Naive B cell (primary cell): ENCODE data around the gene MTHFSD. TPM values are rescaled to one million over a fixed set of nuclear protein-coding genes. Genes with fewer than 3 reads are reported as not detected.
A peak's percentile ranks its signal among the peaks of the same experiment; 100 is the strongest.

Source experiments
- ATAC-seq, 2 donors: fragments of 150-1000 bp; cut with Tn5 transposase; 2 replicates each; pipeline ENCODE4 v1.10.0; 2021; ENCODE audit warnings: low read depth in 2 of 2, mild to moderate bottlenecking in 2 of 2, moderate library complexity in 2 of 2
- DNase-seq: peaks from one replicate; pipeline ENCODE4 v3.0.0; 2022
- H3K27ac Mint-ChIP-seq, 6 donors: one replicate each; pipeline ENCODE4 v1.8.0; 2020 to 2022; ENCODE audit warnings: mild to moderate bottlenecking in 6 of 6, mixed read lengths in 6 of 6, moderate library complexity in 5 of 6, inconsistent platforms in 2 of 6
- H3K27me3 Mint-ChIP-seq, 3 donors: one replicate each; pipeline ENCODE4 v1.8.0; 2021 to 2022; ENCODE audit warnings: mixed read lengths in 3 of 3, mild to moderate bottlenecking in 1 of 3
- H3K36me3 Mint-ChIP-seq, 2 donors: one replicate each; pipeline ENCODE4 v1.8.0; 2020 to 2022; ENCODE audit warnings: mixed read lengths in 2 of 2, inconsistent platforms in 1 of 2, mild to moderate bottlenecking in 1 of 2
- H3K4me1 Mint-ChIP-seq, 3 donors: one replicate each; pipeline ENCODE4 v1.8.0; 2020 to 2022; ENCODE audit warnings: mixed read lengths in 3 of 3, inconsistent platforms in 1 of 3, mild to moderate bottlenecking in 1 of 3, moderate library complexity in 1 of 3
- H3K4me3 Mint-ChIP-seq, 8 donors: one replicate each; pipeline ENCODE4 v1.8.0; 2020 to 2022; ENCODE audit warnings: mild to moderate bottlenecking in 8 of 8, mixed read lengths in 8 of 8, moderate library complexity in 8 of 8, inconsistent platforms in 2 of 8
- H3K9me3 Mint-ChIP-seq, 7 donors: one replicate each; pipeline ENCODE4 v1.8.0; 2020 to 2022; ENCODE audit warnings: mixed read lengths in 7 of 7, mild to moderate bottlenecking in 5 of 7, inconsistent platforms in 2 of 7, moderate library complexity in 1 of 7
- polyA plus RNA-seq, 6 donors: library from polyadenylated mRNA; unstranded; fragments of 300-500 nt; fragmentation: Illumina TruSeq; gene quantifications; one replicate each; pipeline ENCODE4 v1.2.3, GENCODE V29; 2021; ENCODE audit warnings: low read depth in 6 of 6

MTHFSD gene
- polyA plus RNA-seq, 6 donors from 2014 or later, result 5.6 to 18.6 (median 16.6) TPM

- Mint-ChIP-seq H3K9me3 (peaks cover 0 to 2% (median 0%) of the 10 kb centered on the region in 7 donors), H3K4me3 (no peak overlapping the region), H3K36me3 (peaks cover 19 to 24% of the 10 kb centered on the region in 2 donors), H3K27me3 (no peaks in the 10 kb centered on the region), H3K27ac (no peak overlapping the region), H3K4me1 (peaks cover 0 to 2% (median 0%) of the 10 kb centered on the region in 3 donors)
- ATAC-seq (no peak), DNase-seq (no peak)
Measured at GRCh38 chr16:86546638-86547013, 8.4 kb downstream of the MTHFSD start.

GRCh38 chr16:86545954-86546637, 8.9 kb downstream of the MTHFSD start:
- Mint-ChIP-seq H3K4me3 (no peak overlapping the region), H3K4me1 (peaks cover 0 to 2% (median 0%) of the 10 kb centered on the region in 3 donors), H3K27ac (no peak overlapping the region), H3K9me3 (peaks cover 0 to 2% (median 0%) of the 10 kb centered on the region in 7 donors), H3K27me3 (no peaks in the 10 kb centered on the region), H3K36me3 (peaks cover 19 to 24% of the 10 kb centered on the region in 2 donors)
- no peak for ATAC-seq
- no peak for DNase-seq

- H3K4me1 Mint-ChIP-seq, result peaks cover 0 to 2% (median 0%) of the 10 kb centered on the region in 3 donors
- peaks cover 0 to 2% (median 0%) of the 10 kb centered on the region in 7 donors for H3K9me3 Mint-ChIP-seq
- DNase-seq, result no peak
- H3K27ac Mint-ChIP-seq, result no peak overlapping the region
- peaks cover 19 to 24% of the 10 kb centered on the region in 2 donors for H3K36me3 Mint-ChIP-seq
- no peak overlapping the region for H3K4me3 Mint-ChIP-seq
- ATAC-seq, result no peak
- H3K27me3 Mint-ChIP-seq, result no peaks in the 10 kb centered on the region
Measured at GRCh38 chr16:86545481-86545880, 9.6 kb downstream of the MTHFSD start.

GRCh38 chr16:86542756-86543750, 12.0 kb downstream of the MTHFSD start:
- H3K36me3 Mint-ChIP-seq, result peaks cover 22 to 23% of the 10 kb centered on the region in 2 donors
- H3K27me3 Mint-ChIP-seq, result no peaks in the 10 kb centered on the region
- DNase-seq, result no peak
- peak overlapping the region in 1 of 6 donors; percentile 41 for H3K27ac Mint-ChIP-seq
- peaks cover 0 to 2% (median 0%) of the 10 kb centered on the region in 3 donors for H3K4me1 Mint-ChIP-seq
- no peak overlapping the region for H3K4me3 Mint-ChIP-seq
- no peak for ATAC-seq
- H3K9me3 Mint-ChIP-seq, result peaks cover 0 to 2% (median 0%) of the 10 kb centered on the region in 7 donors

GRCh38 chr16:86541560-86541959, 13.5 kb downstream of the MTHFSD start:
- Mint-ChIP-seq H3K27me3 (no peaks in the 10 kb centered on the region), H3K36me3 (peaks cover 18 to 21% of the 10 kb centered on the region in 2 donors), H3K27ac (no peak overlapping the region), H3K4me1 (peaks cover 0 to under 1% (median 0%) of the 10 kb centered on the region in 3 donors), H3K9me3 (peaks cover 0 to 2% (median 0%) of the 10 kb centered on the region in 7 donors), H3K4me3 (no peak overlapping the region)
- no peak for DNase-seq
- ATAC-seq, result no peak

GRCh38 chr16:86540894-86541293, 14.1 kb downstream of the MTHFSD start:
- H3K27me3 Mint-ChIP-seq, result no peaks in the 10 kb centered on the region
- H3K4me1 Mint-ChIP-seq, result no peaks in the 10 kb centered on the region
- H3K36me3 Mint-ChIP-seq, result peaks cover 18 to 21% of the 10 kb centered on the region in 2 donors
- H3K4me3 Mint-ChIP-seq, result no peak overlapping the region
- no peak overlapping the region for H3K27ac Mint-ChIP-seq
- DNase-seq, result no peak
- no peak for ATAC-seq
- peaks cover 0 to 2% (median 0%) of the 10 kb centered on the region in 7 donors for H3K9me3 Mint-ChIP-seq

- no peak overlapping the region for H3K27ac Mint-ChIP-seq
- peaks cover 5 to 8% of the 10 kb centered on the region in 2 donors for H3K36me3 Mint-ChIP-seq
- H3K27me3 Mint-ChIP-seq, result no peaks in the 10 kb centered on the region
- no peak for DNase-seq
- no peak for ATAC-seq
- peak overlapping the region in 1 of 8 donors; percentile 68 for H3K4me3 Mint-ChIP-seq
- no peaks in the 10 kb centered on the region for H3K4me1 Mint-ChIP-seq
- H3K9me3 Mint-ChIP-seq, result no peaks in the 10 kb centered on the region
Measured at GRCh38 chr16:86538196-86538780, 16.7 kb downstream of the MTHFSD start.

GRCh38 chr16:86537486-86537885, 17.5 kb downstream of the MTHFSD start:
- Mint-ChIP-seq H3K4me1 (no peaks in the 10 kb centered on the region), H3K36me3 (peaks cover 1 to 8% of the 10 kb centered on the region in 2 donors), H3K27ac (peak overlapping the region in 1 of 6 donors; percentile 17), H3K27me3 (no peaks in the 10 kb centered on the region), H3K9me3 (no peaks in the 10 kb centered on the region), H3K4me3 (no peak overlapping the region)
- DNase-seq, result no peak
- ATAC-seq, result no peak

GRCh38 chr16:86536621-86537020, 18.4 kb downstream of the MTHFSD start:
- no peak for DNase-seq
- Mint-ChIP-seq H3K4me1 (no peaks in the 10 kb centered on the region), H3K9me3 (no peaks in the 10 kb centered on the region), H3K4me3 (no peak overlapping the region), H3K36me3 (peaks cover 0 to 8% of the 10 kb centered on the region in 2 donors), H3K27me3 (no peaks in the 10 kb centered on the region), H3K27ac (no peak overlapping the region)
- ATAC-seq, result no peak

GRCh38 chr16:86534779-86535615, 20.0 kb downstream of the MTHFSD start:
- Mint-ChIP-seq H3K27ac (no peak overlapping the region), H3K4me1 (no peaks in the 10 kb centered on the region), H3K9me3 (no peaks in the 10 kb centered on the region), H3K27me3 (no peaks in the 10 kb centered on the region), H3K36me3 (peaks cover 0 to 11% of the 10 kb centered on the region in 2 donors), H3K4me3 (no peak overlapping the region)
- DNase-seq (no peak), ATAC-seq (no peak)

- Mint-ChIP-seq H3K27ac (no peak overlapping the region), H3K9me3 (no peaks in the 10 kb centered on the region), H3K4me1 (no peaks in the 10 kb centered on the region), H3K4me3 (no peak overlapping the region), H3K27me3 (no peaks in the 10 kb centered on the region), H3K36me3 (peaks cover 0 to 8% of the 10 kb centered on the region in 2 donors)
- ATAC-seq (no peak), DNase-seq (no peak)
Measured at GRCh38 chr16:86533767-86534351, 21.2 kb downstream of the MTHFSD start.

- peaks cover 0 to 6% of the 10 kb centered on the region in 2 donors for H3K36me3 Mint-ChIP-seq
- no peak overlapping the region for H3K4me3 Mint-ChIP-seq
- DNase-seq (no peak), ATAC-seq (no peak)
- no peaks in the 10 kb centered on the region for H3K27me3 Mint-ChIP-seq
- H3K27ac Mint-ChIP-seq, result no peak overlapping the region
- H3K9me3 Mint-ChIP-seq, result no peaks in the 10 kb centered on the region
- H3K4me1 Mint-ChIP-seq, result no peaks in the 10 kb centered on the region
Measured at GRCh38 chr16:86533076-86533475, 22.0 kb downstream of the MTHFSD start.
